ENCODE data around the gene EEF2. TPM values are rescaled to one million over a fixed set of nuclear protein-coding genes. Genes with fewer than 3 reads are reported as not detected.

Gene EEF2
- 1,000 to 10,000 TPM; 1,335 to 1,977 TPM for total RNA-seq
- 1,000 to 10,000 TPM; 1,625 to 1,669 TPM for polyA plus RNA-seq (ENCODE audit: insufficient read length in 2 of 2)
- long read RNA-seq, donor 1, transcript EEF2-202 (2 exons, 580 nt), result minor isoform, 10 of 705 reads
- long read RNA-seq, donor 1, transcript EEF2-201 (15 exons, 3,164 nt), result major isoform, 295 of 705 reads
- long read RNA-seq, donor 1, partial matches to known transcripts, result 389 of 705 reads
- long read RNA-seq, donor 1, other reads (novel, unspliced or antisense), result 10 of 705 reads
- long read RNA-seq, donor 2, transcript EEF2-201 (15 exons, 3,164 nt), result major isoform, 75 of 560 reads
- long read RNA-seq, donor 2, transcript EEF2-202 (2 exons, 580 nt), result minor isoform, 13 of 560 reads
- long read RNA-seq, donor 2, partial matches to known transcripts, result 469 of 560 reads
- long read RNA-seq, donor 2, other reads (novel, unspliced or antisense), result 0 of 560 reads
- long read RNA-seq, donor 3, transcript EEF2-202 (2 exons, 580 nt), result minor isoform, 10 of 783 reads
- long read RNA-seq, donor 3, transcript EEF2-201 (15 exons, 3,164 nt), result major isoform, 109 of 783 reads
- long read RNA-seq, donor 3, partial matches to known transcripts, result 659 of 783 reads
- long read RNA-seq, donor 3, other reads (novel, unspliced or antisense), result 0 of 783 reads
- long read RNA-seq, donor 4, transcript EEF2-202 (2 exons, 580 nt), result minor isoform, 8 of 936 reads
- long read RNA-seq, donor 4, transcript EEF2-201 (15 exons, 3,164 nt), result major isoform, 235 of 936 reads
- long read RNA-seq, donor 4, partial matches to known transcripts, result 682 of 936 reads
- long read RNA-seq, donor 4, other reads (novel, unspliced or antisense), result 6 of 936 reads

DNA sequence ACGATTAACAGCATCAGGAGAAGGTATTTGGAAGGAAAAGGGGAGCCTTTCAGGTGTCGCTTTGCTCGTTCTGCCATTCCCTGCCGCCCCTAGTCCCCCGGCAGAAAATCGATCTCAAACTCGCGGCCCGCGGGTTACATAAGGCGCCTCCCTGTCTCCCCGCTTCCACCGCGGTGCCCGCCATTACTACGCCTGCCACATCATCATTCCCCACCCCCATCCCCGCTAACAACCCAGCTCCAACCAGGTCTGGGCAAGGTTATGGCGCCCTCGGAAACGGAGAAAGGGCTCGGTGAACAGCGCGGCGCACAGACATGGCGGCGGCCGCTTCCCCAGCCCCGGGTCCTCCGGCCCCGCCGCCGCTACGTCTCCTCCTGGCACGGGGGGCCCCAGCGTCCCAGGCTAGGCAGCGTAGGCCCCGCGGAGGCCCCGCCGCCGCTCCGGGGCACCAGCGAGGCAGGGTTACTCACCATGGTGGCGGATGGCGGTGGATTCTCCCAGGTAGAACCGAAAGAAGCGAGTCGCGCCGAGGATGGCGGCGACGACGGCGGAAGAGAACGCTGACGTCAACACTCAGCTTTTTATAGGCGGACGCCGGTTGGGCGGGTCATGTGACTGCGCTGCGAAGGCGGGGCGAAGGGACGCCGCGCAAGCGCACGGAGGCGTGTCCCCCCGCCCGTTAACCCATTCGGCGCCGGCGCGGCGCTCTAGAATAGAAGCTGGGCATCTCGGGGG lies at the start of gene EEF2:
Gene EEF2, minus strand, starts transcription at position 556 of the 735 bp plus-strand sequence. Its CDS starts 83 bp downstream, at position 473.
- no peaks in the 10 kb centered on the region for H3K9me3 ChIP-seq (ENCODE audit: control insufficient read depth, insufficient read depth, low read length)
- H3K4me3 ChIP-seq (ENCODE audit: low read depth, low read length), result peak within 1 kb of the TSS; percentile 89
- WGBS (ENCODE audit: insufficient coverage), result under 1% methylated on average over 80 of the region's 80 CpGs
- H3K4me1 ChIP-seq (ENCODE audit: control insufficient read depth, insufficient read depth, low read length), result peaks cover 53% of the 10 kb centered on the region
- peaks cover 43% of the 10 kb centered on the region for H3K36me3 ChIP-seq (ENCODE audit: control insufficient read depth, insufficient read depth, low read length)
- H3K27me3 ChIP-seq (ENCODE audit: control insufficient read depth, insufficient read depth, low read length), result peaks cover 13% of the 10 kb centered on the region
- peak within 1 kb of the TSS; percentile 87 for H3K27ac ChIP-seq (ENCODE audit: low read depth, low read length)
- DNase-seq (ENCODE audit: low read depth in 4 of 6, low spot score in 6 of 6), result peak; percentile 83 to 98 (median 91)

DNA sequence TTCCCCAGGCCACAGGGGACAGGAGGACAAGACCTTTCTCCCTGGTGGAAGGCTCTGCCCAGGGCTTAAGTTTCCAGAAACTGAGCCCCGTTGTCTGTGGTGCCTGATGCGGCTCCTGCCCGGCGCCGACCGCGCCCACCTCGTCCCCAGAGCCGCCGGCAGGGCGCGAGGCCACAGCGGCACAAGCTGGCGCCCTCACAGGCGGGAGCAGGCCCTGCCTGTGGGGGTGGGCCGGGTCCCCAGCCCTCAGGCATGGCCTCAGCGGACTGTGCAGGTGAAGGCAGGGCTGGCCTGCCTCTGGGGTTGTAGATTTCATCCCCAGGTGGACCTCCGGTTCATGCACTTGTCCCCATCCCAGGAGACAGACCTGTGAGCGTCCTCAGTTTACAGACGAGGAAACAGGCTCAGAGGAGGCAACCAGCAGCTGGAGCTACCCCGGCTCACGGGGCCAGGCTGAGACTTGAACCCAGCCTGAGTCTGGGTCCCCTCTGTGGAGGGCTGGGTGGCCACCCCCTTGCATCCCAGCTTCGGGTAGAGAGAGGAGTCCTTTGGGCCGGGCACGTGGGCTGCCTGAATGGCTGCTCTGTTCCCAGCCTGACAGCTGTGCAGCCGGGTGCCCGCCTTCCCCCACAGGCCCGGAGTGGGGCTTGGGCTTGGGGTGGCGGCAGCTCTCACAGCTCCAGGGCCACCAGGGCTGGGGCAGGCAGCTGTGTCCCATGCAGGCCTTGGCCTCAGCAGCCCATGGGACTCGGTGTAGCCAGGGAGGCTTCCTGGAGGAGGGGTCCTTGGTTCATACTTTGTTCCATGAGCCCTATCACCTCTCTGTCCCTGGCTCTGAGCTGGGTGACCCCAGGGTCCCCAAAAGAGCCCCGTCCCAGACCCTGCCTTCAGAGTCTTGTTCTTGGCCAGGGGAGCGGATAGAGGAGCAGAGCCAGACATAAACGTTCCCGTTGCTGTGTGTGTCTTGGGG lies 49.1 kb upstream of the EEF2 start:
- WGBS (ENCODE audit: insufficient coverage), result 90% methylated on average over 34 of the region's 34 CpGs
- Histone ChIP-seq H3K27me3 (ENCODE audit: control insufficient read depth, insufficient read depth, low read length) (no peaks in the 10 kb centered on the region), H3K27ac (ENCODE audit: low read depth, low read length) (peak overlapping the region; percentile 42), H3K4me3 (ENCODE audit: low read depth, low read length) (no peak overlapping the region), H3K4me1 (ENCODE audit: control insufficient read depth, insufficient read depth, low read length) (peaks cover 47% of the 10 kb centered on the region), H3K36me3 (ENCODE audit: control insufficient read depth, insufficient read depth, low read length) (peaks cover 100% of the 10 kb centered on the region), H3K9me3 (ENCODE audit: control insufficient read depth, insufficient read depth, low read length) (no peaks in the 10 kb centered on the region)
- peak in 2 of 6 donors; percentile 16 to 63 for DNase-seq (ENCODE audit: low read depth in 4 of 6, low spot score in 6 of 6)

DNA sequence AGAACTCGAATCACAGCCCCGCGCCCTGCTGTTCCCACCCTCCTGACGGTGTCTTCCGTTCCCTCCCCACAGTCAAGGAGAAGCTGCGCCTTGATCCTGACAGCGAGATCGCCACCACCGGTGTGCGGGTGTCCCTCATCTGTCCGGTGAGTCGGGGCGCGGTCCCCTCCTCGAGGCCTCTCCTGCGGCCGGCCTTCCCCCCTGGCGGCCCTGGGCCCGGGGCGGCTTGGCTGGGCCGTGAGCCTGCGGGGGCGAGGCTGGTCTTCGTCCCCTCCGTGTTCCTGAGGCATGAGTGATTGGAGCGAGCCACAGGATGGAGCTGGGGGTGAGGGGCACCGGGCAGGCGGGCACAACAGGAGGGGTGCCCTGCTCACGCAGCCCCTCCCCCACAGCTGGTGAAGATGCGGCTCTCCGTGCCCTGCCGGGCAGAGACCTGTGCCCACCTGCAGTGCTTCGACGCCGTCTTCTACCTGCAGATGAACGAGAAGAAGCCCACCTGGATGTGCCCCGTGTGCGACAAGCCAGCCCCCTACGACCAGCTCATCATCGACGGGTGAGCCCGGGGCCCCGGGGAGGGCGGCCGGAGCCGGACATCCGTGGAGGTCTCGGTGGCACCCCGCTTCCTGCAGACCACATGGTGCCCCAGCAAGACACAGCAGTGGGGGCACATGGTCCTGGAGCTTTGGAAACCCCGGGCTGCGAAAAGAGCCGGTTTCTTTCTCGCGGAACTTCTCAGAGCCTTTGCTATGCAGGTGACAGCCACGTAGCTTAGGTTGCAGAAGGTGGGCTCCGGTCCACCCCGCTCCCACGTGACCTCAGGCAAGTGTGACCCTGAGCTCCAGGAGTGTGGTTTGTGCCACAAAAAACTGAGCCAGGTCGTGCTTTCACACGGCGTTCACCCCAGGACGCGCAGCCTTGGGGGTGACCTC lies 48.0 kb upstream of the EEF2 start:
- no peak overlapping the region for H3K27ac ChIP-seq (ENCODE audit: low read depth, low read length)
- H3K27me3 ChIP-seq (ENCODE audit: control insufficient read depth, insufficient read depth, low read length), result no peaks in the 10 kb centered on the region
- H3K9me3 ChIP-seq (ENCODE audit: control insufficient read depth, insufficient read depth, low read length), result no peaks in the 10 kb centered on the region
- no peak overlapping the region for H3K4me3 ChIP-seq (ENCODE audit: low read depth, low read length)
- H3K36me3 ChIP-seq (ENCODE audit: control insufficient read depth, insufficient read depth, low read length), result peaks cover 100% of the 10 kb centered on the region
- 89% methylated on average over 62 of the region's 63 CpGs for WGBS (ENCODE audit: insufficient coverage)
- DNase-seq (ENCODE audit: low read depth in 4 of 6, low spot score in 6 of 6), result no peak
- peaks cover 42% of the 10 kb centered on the region for H3K4me1 ChIP-seq (ENCODE audit: control insufficient read depth, insufficient read depth, low read length)

DNA sequence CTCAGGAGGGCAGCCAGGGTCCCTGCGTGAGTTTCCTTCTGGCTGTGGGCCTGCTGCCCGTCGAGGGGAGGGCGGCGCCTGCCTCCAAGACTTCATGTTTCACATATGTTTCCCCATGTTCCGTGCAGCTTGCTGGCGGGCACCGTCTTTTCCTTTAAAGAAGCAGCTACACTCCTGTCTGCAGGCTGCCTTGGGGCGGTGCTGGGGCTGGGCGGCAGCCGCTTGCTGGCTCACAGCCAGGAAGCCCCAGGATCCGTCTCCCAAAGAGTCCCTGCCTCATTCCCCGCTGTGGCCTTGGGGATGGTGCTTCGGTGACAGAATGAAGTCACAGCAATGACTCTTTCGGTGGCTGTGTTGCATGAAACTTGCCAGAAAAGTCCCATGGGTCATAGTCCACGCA lies 47.2 kb upstream of the EEF2 start:
- Histone ChIP-seq H3K9me3 (ENCODE audit: control insufficient read depth, insufficient read depth, low read length) (no peaks in the 10 kb centered on the region), H3K4me1 (ENCODE audit: control insufficient read depth, insufficient read depth, low read length) (peaks cover 42% of the 10 kb centered on the region), H3K4me3 (ENCODE audit: low read depth, low read length) (no peak overlapping the region), H3K27ac (ENCODE audit: low read depth, low read length) (no peak overlapping the region), H3K36me3 (ENCODE audit: control insufficient read depth, insufficient read depth, low read length) (peaks cover 100% of the 10 kb centered on the region), H3K27me3 (ENCODE audit: control insufficient read depth, insufficient read depth, low read length) (no peaks in the 10 kb centered on the region)
- WGBS (ENCODE audit: insufficient coverage), result 47% methylated on average over 13 of the region's 16 CpGs
- no peak for DNase-seq (ENCODE audit: low read depth in 4 of 6, low spot score in 6 of 6)

DNA sequence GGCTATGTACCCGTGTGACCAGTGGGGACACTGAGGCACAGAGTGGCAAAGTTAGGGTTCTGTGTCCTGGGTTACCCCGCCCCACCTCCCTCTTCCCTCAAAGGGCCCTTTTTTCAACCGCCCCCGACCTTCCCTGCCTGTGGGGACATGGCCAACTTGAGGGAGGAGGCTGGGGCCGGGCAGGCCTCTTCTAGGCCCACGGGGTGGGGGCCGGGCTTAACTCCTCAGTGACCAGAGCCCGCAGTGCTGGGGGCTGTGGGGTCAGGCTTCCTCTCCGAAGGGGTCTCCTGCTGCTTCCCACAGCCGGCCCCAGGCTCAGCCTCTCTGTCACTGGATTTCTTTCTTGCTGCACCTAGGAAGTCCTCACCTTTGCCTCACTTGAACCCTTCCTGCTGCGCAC lies 46.2 kb upstream of the EEF2 start:
- Histone ChIP-seq H3K27ac (ENCODE audit: low read depth, low read length) (no peak overlapping the region), H3K4me3 (ENCODE audit: low read depth, low read length) (no peak overlapping the region), H3K4me1 (ENCODE audit: control insufficient read depth, insufficient read depth, low read length) (peaks cover 42% of the 10 kb centered on the region), H3K36me3 (ENCODE audit: control insufficient read depth, insufficient read depth, low read length) (peaks cover 100% of the 10 kb centered on the region), H3K9me3 (ENCODE audit: control insufficient read depth, insufficient read depth, low read length) (no peaks in the 10 kb centered on the region), H3K27me3 (ENCODE audit: control insufficient read depth, insufficient read depth, low read length) (no peaks in the 10 kb centered on the region)
- DNase-seq (ENCODE audit: low read depth in 4 of 6, low spot score in 6 of 6), result no peak
- WGBS (ENCODE audit: insufficient coverage), result 69% methylated on average over 5 of the region's 11 CpGs

DNA sequence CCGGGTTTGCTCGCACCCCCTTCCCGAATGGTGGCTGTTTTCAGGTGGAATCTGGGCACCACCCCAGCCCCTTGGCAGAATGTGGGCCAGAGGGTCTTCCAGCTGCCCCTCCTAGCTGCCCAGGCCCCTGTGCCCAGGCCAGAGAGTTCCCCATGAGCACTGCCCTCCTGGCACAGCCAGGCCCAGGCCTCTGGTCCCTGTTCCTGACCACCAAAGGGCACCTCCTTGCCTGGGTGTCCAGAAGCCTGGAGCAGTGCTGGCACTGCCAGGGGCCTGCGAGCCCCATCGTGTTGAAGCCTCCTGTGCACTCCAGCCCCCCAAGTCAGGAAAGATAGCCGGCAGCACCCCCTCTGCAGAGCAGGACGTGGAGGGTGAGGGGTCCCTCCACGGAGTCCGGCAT lies 45.7 kb upstream of the EEF2 start:
- no peak overlapping the region for H3K4me3 ChIP-seq (ENCODE audit: low read depth, low read length)
- H3K27me3 ChIP-seq (ENCODE audit: control insufficient read depth, insufficient read depth, low read length), result no peaks in the 10 kb centered on the region
- no peak for DNase-seq (ENCODE audit: low read depth in 4 of 6, low spot score in 6 of 6)
- H3K4me1 ChIP-seq (ENCODE audit: control insufficient read depth, insufficient read depth, low read length), result peaks cover 42% of the 10 kb centered on the region
- no peaks in the 10 kb centered on the region for H3K9me3 ChIP-seq (ENCODE audit: control insufficient read depth, insufficient read depth, low read length)
- H3K36me3 ChIP-seq (ENCODE audit: control insufficient read depth, insufficient read depth, low read length), result peaks cover 99% of the 10 kb centered on the region
- no peak overlapping the region for H3K27ac ChIP-seq (ENCODE audit: low read depth, low read length)
- 84% methylated on average over 9 of the region's 9 CpGs for WGBS (ENCODE audit: insufficient coverage)

DNA sequence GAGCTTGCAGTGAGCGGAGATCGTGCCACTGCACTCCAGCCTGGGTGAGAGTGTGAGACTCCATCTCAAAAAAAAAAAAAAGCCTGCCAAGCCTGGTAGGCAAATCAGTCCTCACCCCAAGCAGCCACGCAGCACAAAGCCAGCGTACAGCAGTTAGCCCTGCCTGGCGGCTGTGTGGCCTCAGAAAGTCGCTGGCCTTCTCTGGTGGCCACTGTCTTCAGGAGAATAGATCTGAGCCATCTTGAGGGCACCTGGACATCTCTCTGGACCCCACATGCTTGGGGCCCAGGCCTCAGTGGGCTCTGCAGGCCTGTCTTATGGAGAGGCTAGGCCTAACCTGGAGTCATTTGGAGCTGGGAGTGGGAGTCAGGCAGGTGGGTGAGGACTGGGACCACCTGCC lies 45.3 kb upstream of the EEF2 start:
- 92% methylated on average over 5 of the region's 6 CpGs for WGBS (ENCODE audit: insufficient coverage)
- Histone ChIP-seq H3K27ac (ENCODE audit: low read depth, low read length) (no peak overlapping the region), H3K36me3 (ENCODE audit: control insufficient read depth, insufficient read depth, low read length) (peaks cover 99% of the 10 kb centered on the region), H3K9me3 (ENCODE audit: control insufficient read depth, insufficient read depth, low read length) (no peaks in the 10 kb centered on the region), H3K4me1 (ENCODE audit: control insufficient read depth, insufficient read depth, low read length) (peaks cover 42% of the 10 kb centered on the region), H3K4me3 (ENCODE audit: low read depth, low read length) (no peak overlapping the region), H3K27me3 (ENCODE audit: control insufficient read depth, insufficient read depth, low read length) (no peaks in the 10 kb centered on the region)
- no peak for DNase-seq (ENCODE audit: low read depth in 4 of 6, low spot score in 6 of 6)

DNA sequence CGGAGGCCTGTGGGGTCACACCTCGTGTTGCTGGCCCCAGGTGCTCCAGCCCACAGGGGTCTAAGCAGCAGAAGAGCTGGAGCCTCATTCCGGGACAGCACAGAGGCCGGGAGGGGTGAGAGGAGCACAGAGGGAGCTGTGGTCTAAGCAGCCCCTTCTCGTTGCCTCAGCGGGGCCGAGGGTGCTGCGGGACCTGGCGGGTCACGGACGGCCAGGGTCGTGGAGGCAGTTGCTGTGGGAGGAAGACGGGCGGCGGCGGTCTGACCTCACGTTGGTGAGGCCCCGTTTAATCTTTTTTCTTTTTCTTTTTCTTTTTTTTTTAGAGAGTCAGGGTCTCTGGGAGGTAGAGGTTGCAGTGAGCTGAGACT lies 44.0 kb upstream of the EEF2 start:
- no peak overlapping the region for H3K27ac ChIP-seq (ENCODE audit: low read depth, low read length)
- DNase-seq (ENCODE audit: low read depth in 4 of 6, low spot score in 6 of 6), result no peak
- H3K4me3 ChIP-seq (ENCODE audit: low read depth, low read length), result no peak overlapping the region
- WGBS (ENCODE audit: insufficient coverage), result 93% methylated on average over 11 of the region's 18 CpGs
- no peaks in the 10 kb centered on the region for H3K27me3 ChIP-seq (ENCODE audit: control insufficient read depth, insufficient read depth, low read length)
- H3K36me3 ChIP-seq (ENCODE audit: control insufficient read depth, insufficient read depth, low read length), result peaks cover 99% of the 10 kb centered on the region
- H3K9me3 ChIP-seq (ENCODE audit: control insufficient read depth, insufficient read depth, low read length), result no peaks in the 10 kb centered on the region
- peaks cover 30% of the 10 kb centered on the region for H3K4me1 ChIP-seq (ENCODE audit: control insufficient read depth, insufficient read depth, low read length)

All from spinal cord (tissue), 10 donors.